Fibroblast of lung (primary cell): Measurements from ENCODE around the gene FMNL1.

Source experiments
- EZH2 ChIP-seq: IDR thresholded peaks from 2 replicates; pipeline ENCODE4 v1.5.1; 2012; ENCODE audit warnings: low read length, control low read depth, mild to moderate bottlenecking; ENCODE audit errors: missing control alignments
- TF ChIP-seq, protein P1 (sequence below), 2 donors: IDR thresholded peaks in 1 of 2; conservative IDR thresholded peaks in 1 of 2; 1 replicate in 1 of 2; 2 replicates in 1 of 2; pipeline ENCODE4 v1.5.1; 2011 to 2012; ENCODE audit warnings: low read length in 2 of 2, control low read depth in 1 of 2, inconsistent platforms in 1 of 2, low read depth in 1 of 2, mild to moderate bottlenecking in 1 of 2

DNA sequence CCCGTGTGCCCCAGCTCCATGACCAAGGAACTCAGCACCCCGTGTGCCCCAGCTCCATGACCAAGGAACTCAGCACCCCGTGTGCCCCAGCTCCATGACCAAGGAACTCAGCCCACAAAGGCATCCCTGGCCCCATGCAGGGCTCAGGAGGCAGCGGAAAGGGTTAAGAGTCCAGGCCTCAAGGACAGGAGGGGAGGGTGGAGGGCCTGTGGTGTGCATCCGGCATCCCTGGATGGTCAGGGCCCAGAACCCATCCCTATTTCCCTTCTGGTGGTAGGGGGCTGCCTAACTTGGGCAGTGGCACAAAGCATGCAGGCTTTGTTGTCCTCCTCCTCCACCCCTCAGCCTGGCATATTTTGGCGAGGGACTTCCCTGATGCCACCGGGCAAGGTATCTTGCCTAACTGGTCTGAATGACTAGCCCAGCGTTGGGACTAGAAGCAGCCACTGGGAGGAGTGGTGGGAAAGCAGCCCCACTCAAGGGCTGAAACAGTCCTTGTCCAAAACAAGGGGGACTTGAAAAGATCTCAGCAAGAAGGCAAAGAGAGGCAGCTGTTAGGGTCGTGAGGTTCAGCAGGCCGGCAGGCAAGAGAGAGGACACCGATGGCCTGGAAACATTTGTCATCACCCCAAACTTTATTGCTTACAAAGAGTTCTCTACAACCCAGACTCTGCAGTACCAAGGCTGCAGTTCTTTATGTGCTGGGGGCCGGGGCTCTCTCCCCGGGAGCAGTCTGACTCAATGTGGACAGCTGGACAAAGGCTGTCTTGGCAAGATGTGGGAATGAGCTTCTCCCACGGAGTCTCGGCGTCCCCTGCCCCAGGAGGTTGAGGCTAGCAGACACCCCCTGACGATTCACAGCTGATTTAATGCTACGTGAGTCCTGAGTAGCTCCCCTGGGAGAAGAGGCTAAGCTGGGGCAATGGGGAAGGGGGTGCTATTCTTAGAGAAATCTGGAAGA is 41.1 kb downstream of the FMNL1 start:
- TF ChIP-seq, protein P1, sequence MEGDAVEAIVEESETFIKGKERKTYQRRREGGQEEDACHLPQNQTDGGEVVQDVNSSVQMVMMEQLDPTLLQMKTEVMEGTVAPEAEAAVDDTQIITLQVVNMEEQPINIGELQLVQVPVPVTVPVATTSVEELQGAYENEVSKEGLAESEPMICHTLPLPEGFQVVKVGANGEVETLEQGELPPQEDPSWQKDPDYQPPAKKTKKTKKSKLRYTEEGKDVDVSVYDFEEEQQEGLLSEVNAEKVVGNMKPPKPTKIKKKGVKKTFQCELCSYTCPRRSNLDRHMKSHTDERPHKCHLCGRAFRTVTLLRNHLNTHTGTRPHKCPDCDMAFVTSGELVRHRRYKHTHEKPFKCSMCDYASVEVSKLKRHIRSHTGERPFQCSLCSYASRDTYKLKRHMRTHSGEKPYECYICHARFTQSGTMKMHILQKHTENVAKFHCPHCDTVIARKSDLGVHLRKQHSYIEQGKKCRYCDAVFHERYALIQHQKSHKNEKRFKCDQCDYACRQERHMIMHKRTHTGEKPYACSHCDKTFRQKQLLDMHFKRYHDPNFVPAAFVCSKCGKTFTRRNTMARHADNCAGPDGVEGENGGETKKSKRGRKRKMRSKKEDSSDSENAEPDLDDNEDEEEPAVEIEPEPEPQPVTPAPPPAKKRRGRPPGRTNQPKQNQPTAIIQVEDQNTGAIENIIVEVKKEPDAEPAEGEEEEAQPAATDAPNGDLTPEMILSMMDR (conservative IDR thresholded peaks at IDR 0.05 in 1 of 2, IDR thresholded peaks at IDR 0.05 in 1 of 2; ENCODE audit: low read depth in 1 of 2, low read length in 2 of 2): peak in 1 of 2 donors; percentile 16
- TF ChIP-seq EZH2: no peak
